Prostate gland (tissue), 2 donors: ENCODE results near the gene XPO4. TPM values are rescaled to one million over a fixed set of nuclear protein-coding genes. Genes with fewer than 3 reads are reported as not detected.

Source experiments
- DNase-seq: peaks from one replicate; pipeline ENCODE4 v3.0.0-alpha.2; 2019; ENCODE audit warnings: low spot score
- H3K27ac ChIP-seq, 2 donors: fragments of 200-600 bp; sonication (generic); 2 replicates each; pipeline ENCODE4 v1.5.1; 2017 to 2019
- H3K27me3 ChIP-seq: fragments of 200-600 bp; sonication (generic); replicated peaks from 2 replicates; pipeline ENCODE4 v1.5.1; 2019; ENCODE audit not compliant: insufficient read depth
- H3K36me3 ChIP-seq, 2 donors: fragments of 200-600 bp; sonication (generic); 1 replicate in 1 of 2; 2 replicates in 1 of 2; pipeline versions ENCODE4 v1.5.1 to v1.8.1; 2017 to 2019
- H3K4me1 ChIP-seq: fragments of 200-600 bp; sonication (generic); replicated peaks from 2 replicates; pipeline ENCODE4 v1.5.1; 2019
- H3K4me3 ChIP-seq, 2 donors: fragments of 200-600 bp; sonication (generic); 2 replicates each; pipeline ENCODE4 v1.5.1; 2017 to 2019
- H3K9me3 ChIP-seq: fragments of 200-600 bp; sonication (generic); 2 replicates; pipeline ENCODE4 v1.5.1; 2017
- CTCF ChIP-seq, 4 experiments: fragments of 200-600 bp in 2 of 4; fragments of 450-650 bp in 2 of 4; sonication (generic) in 2 of 4; IDR thresholded peaks; 1 replicate in 3 of 4; 2 replicates in 1 of 4; pipeline ENCODE4 v1.5.1; 2016 to 2019; ENCODE audit warnings: antibody characterized with exemption in 4 of 4, mild to moderate bottlenecking in 2 of 4, moderate library complexity in 2 of 4
- POLR2A ChIP-seq: fragments of 450-650 bp; IDR thresholded peaks from one replicate; pipeline ENCODE4 v1.6.1; 2016; ENCODE audit warnings: antibody characterized with exemption, mild to moderate bottlenecking
- POLR2AphosphoS5 ChIP-seq: sonication (generic); formaldehyde crosslinking; IDR thresholded peaks from one replicate; pipeline ENCODE4 v1.6.1; 2017; ENCODE audit warnings: antibody characterized with exemption
- WGBS: methylation state at CpG from one replicate; pipeline ENCODE4 v1.1.5; 2018; 5-methylcytosine and 5-hydroxymethylcytosine counted together
- intact Hi-C: fragments of 100-400 bp; cut with DNase I; formaldehyde crosslinking; loops from one replicate; pipeline ENCODE4 v1.14.2; 2022
- total RNA-seq, 2 donors: library from RNA; depleted of rRNA; stranded (reverse); fragments of >200 nt; gene quantifications; one replicate each; pipeline ENCODE4 v1.1.0, GENCODE V29; 2016

The XPO4 gene
- total RNA-seq, 2 donors from 2014 or later = 13.3 to 21.0 TPM

GRCh38 chr13:20780317-20780716, 122.2 kb downstream of the XPO4 start:
- no peaks in the 10 kb centered on the region for H3K9me3 ChIP-seq
- no peak for TF ChIP-seq CTCF (IDR thresholded peaks at IDR 0.05)
- no peak for TF ChIP-seq POLR2AphosphoS5
- TF ChIP-seq POLR2A = no peak
- intact Hi-C loops = no loop called here
- DNase-seq = no peak
- no peaks in the 10 kb centered on the region for H3K36me3 ChIP-seq
- no peak overlapping the region for H3K27ac ChIP-seq
- H3K27me3 ChIP-seq = no peaks in the 10 kb centered on the region
- 81% methylated on average over 1 of the region's 1 CpG for WGBS
- H3K4me1 ChIP-seq = no peaks in the 10 kb centered on the region
- no peak overlapping the region for H3K4me3 ChIP-seq

DNA sequence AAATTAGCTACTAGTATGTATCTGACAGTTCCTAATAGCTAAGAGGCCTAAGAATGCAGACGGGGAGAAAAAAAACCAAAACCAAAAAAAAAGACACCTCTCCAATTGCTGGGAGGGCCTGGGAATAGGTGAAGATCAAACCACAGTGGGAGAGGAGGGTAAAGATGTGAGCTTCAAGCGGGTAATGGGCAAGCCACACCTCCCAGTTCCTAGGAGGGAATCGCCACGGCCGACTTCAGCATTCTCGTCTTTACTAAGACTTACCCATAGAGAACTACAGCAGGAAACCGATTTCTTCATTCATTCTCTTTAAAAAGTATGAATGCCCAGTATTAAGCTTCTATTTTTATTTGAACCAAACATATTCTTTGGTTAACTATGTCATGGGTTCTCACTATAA, 123.1 kb downstream of the XPO4 start:
- no peaks in the 10 kb centered on the region for H3K27me3 ChIP-seq
- H3K4me1 ChIP-seq = no peaks in the 10 kb centered on the region
- WGBS = 93% methylated on average over 7 of the region's 7 CpGs
- no peak overlapping the region for H3K27ac ChIP-seq
- TF ChIP-seq POLR2AphosphoS5 (no peak), CTCF (IDR thresholded peaks at IDR 0.05) (no peak), POLR2A (no peak)
- no peaks in the 10 kb centered on the region for H3K36me3 ChIP-seq
- intact Hi-C loops = no loop called here
- H3K4me3 ChIP-seq = no peak overlapping the region
- no peaks in the 10 kb centered on the region for H3K9me3 ChIP-seq
- no peak for DNase-seq

DNA sequence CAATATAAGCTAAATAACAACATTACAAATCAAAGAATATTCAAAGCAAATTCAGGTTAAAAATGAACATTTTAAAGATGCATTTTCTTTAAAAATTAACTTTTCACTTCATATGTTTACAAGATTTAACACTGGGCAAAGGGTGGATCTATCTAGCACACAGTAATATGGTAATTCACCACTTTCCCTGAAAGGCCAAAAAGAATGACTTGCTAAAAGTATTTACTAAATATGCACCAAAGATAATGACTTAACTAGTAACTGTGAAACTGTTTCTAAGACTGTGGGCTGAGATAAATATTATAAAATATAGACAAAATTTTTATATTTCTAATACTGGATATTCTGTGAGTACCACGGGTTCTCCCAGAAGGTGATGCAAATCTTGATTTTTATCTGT, 124.2 kb downstream of the XPO4 start:
- no peak for DNase-seq
- Histone ChIP-seq H3K36me3 (no peaks in the 10 kb centered on the region), H3K9me3 (no peaks in the 10 kb centered on the region), H3K27me3 (no peaks in the 10 kb centered on the region), H3K4me1 (no peaks in the 10 kb centered on the region), H3K27ac (no peak overlapping the region), H3K4me3 (no peak overlapping the region)
- intact Hi-C loops = no loop called here
- TF ChIP-seq POLR2AphosphoS5 (no peak), CTCF (IDR thresholded peaks at IDR 0.05) (no peak), POLR2A (no peak)
- WGBS = 92% methylated on average over 1 of the region's 1 CpG

- no peaks in the 10 kb centered on the region for H3K27me3 ChIP-seq
- H3K27ac ChIP-seq = no peak overlapping the region
- no peaks in the 10 kb centered on the region for H3K9me3 ChIP-seq
- H3K4me1 ChIP-seq = no peaks in the 10 kb centered on the region
- DNase-seq = no peak
- no peak overlapping the region for H3K4me3 ChIP-seq
- H3K36me3 ChIP-seq = no peaks in the 10 kb centered on the region
- 97% methylated on average over 1 of the region's 1 CpG for WGBS
- TF ChIP-seq POLR2AphosphoS5 = no peak
- TF ChIP-seq CTCF (IDR thresholded peaks at IDR 0.05) = no peak
- no peak for TF ChIP-seq POLR2A
- intact Hi-C loops = no loop called here
Measured at GRCh38 chr13:20776751-20777150, 125.8 kb downstream of the XPO4 start.

DNA sequence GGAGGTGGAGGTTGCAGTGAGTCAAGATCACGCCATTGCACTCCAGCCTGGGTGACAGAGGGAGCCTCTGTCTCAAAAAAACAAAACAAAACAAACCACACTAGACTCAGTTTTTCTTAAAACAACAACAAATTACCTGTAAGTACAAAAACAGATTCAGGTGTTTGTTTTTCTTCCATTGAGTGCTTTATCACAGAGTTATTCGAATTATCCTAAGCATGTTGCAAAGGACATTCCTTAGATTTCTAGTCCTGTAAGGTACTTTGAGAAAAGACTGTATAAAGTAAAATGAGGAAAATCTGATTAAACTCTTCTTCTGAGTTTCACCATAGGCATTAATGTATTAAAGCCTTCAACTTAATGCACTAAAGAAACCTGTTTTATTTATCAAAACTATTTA, 126.6 kb downstream of the XPO4 start:
- Histone ChIP-seq H3K9me3 (no peaks in the 10 kb centered on the region), H3K27ac (no peak overlapping the region), H3K36me3 (no peaks in the 10 kb centered on the region), H3K4me1 (no peaks in the 10 kb centered on the region), H3K27me3 (no peaks in the 10 kb centered on the region), H3K4me3 (no peak overlapping the region)
- no peak for DNase-seq
- TF ChIP-seq POLR2AphosphoS5 = no peak
- no peak for TF ChIP-seq CTCF (IDR thresholded peaks at IDR 0.05)
- no peak for TF ChIP-seq POLR2A
- 94% methylated on average over 2 of the region's 2 CpGs for WGBS
- intact Hi-C loops = no loop called here
